Ovary (tissue), 3 donors: ENCODE results near the gene KCND3.

Experiments used
- CTCF ChIP-seq, 3 donors: fragments of 450-650 bp in 2 of 3; fragments of 200-600 bp in 1 of 3; IDR thresholded peaks; one replicate each; pipeline versions ENCODE4 v1.5.1 to v1.8.0; 2016 to 2022; ENCODE audit warnings: antibody characterized with exemption in 3 of 3, mild to moderate bottlenecking in 1 of 3
- EP300 ChIP-seq: sonication (generic); formaldehyde crosslinking; IDR thresholded peaks from one replicate; pipeline ENCODE4 v1.6.1; 2017; ENCODE audit warnings: antibody characterized with exemption
- POLR2A ChIP-seq: fragments of 450-650 bp; IDR thresholded peaks from one replicate; pipeline ENCODE4 v1.6.1; 2017; ENCODE audit warnings: antibody characterized with exemption, mild to moderate bottlenecking, moderate library complexity
- donor health status: DM: no; HTN: no; CAD: no.

- no peak for TF ChIP-seq EP300
- TF ChIP-seq CTCF (IDR thresholded peaks at IDR 0.05): no peak
- TF ChIP-seq POLR2A: no peak
Observed at GRCh38 chr1:112011202-112011601, 21.7 kb upstream of the KCND3 start.
